BJ (cell line): ENCODE results near the gene ZNF525. TPM values are rescaled to one million over a fixed set of nuclear protein-coding genes. Genes with fewer than 3 reads are reported as not detected.
"Not testable (repeated sequence)": the region's sequence is repeated elsewhere in the genome, so short reads cannot be mapped to it uniquely, and the experiment has no call there.

Source experiments
- CTCF ChIA-PET: fragments of 350-600 bp; formaldehyde crosslinking; extraction: SDS; loops from one replicate; lab custom pipeline; 2021; ENCODE audit warnings: antibody characterized with exemption, inconsistent platforms; lab: Yijun Ruan, JAX
- POLR2A ChIA-PET: fragments of 300-600 bp; sonication (Branson Sonifier 250); formaldehyde crosslinking; extraction: SDS; loops from one replicate; lab custom pipeline; 2021; ENCODE audit warnings: antibody characterized with exemption; lab: Charles Lee
- DNase-seq: peaks from one replicate; pipeline ENCODE4 v3.0.0-alpha.2; 2011; ENCODE audit warnings: low read depth
- H3K27me3 ChIP-seq: 2 replicates; pipeline ENCODE4 v1.6.0; 2011; ENCODE audit warnings: low read length; ENCODE audit not compliant: control insufficient read depth, insufficient read depth
- H3K36me3 ChIP-seq: 2 replicates; pipeline ENCODE4 v1.5.1; 2011; ENCODE audit warnings: low read length; ENCODE audit not compliant: control insufficient read depth, insufficient read depth
- H3K4me3 ChIP-seq: 2 replicates; pipeline ENCODE4 v1.5.1; 2011; ENCODE audit warnings: low read depth, mild to moderate bottlenecking, control low read depth, low read length
- CTCF ChIP-seq: IDR thresholded peaks from 2 replicates; pipeline ENCODE4 v1.5.1; 2011; ENCODE audit warnings: low read depth, mild to moderate bottlenecking, control low read depth, inconsistent platforms, low read length, moderate library complexity; ENCODE audit not compliant: insufficient read depth
- polyA plus RNA-seq: library from polyadenylated mRNA; depleted of rRNA; stranded (reverse); fragments of >200 nt; gene quantifications from 2 replicates; pipeline ENCODE4 v1.2.3, GENCODE V29; 2011

ZNF525 gene
- polyA plus RNA-seq, 1 experiment = 1.2 TPM

DNA sequence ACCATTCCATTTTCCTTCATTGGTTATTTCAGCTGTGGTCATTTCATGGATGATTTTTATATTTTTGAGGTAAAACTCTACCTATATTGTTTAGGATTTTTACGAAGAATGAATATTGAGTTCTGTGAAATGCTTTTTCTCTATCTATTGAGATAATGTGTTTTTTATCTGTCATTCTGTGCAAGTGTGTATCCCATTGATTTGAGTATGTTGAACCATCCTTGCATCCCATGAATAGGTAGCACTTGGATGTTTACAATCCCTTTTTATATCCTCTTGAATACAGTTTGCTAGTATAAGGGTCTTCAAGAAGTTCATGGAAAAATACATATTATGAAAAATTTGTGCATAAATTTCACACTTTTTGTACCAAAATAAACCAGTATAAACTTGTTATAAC lies 9.8 kb upstream of the ZNF525 start:
- POLR2A ChIA-PET = no interaction called here
- DNase-seq = no peak
- no peak for TF ChIP-seq CTCF
- Histone ChIP-seq H3K27me3 (no peaks in the 10 kb centered on the region), H3K4me3 (no peak overlapping the region), H3K36me3 (peaks cover 6% of the 10 kb centered on the region)
- CTCF ChIA-PET = no interaction called here

DNA sequence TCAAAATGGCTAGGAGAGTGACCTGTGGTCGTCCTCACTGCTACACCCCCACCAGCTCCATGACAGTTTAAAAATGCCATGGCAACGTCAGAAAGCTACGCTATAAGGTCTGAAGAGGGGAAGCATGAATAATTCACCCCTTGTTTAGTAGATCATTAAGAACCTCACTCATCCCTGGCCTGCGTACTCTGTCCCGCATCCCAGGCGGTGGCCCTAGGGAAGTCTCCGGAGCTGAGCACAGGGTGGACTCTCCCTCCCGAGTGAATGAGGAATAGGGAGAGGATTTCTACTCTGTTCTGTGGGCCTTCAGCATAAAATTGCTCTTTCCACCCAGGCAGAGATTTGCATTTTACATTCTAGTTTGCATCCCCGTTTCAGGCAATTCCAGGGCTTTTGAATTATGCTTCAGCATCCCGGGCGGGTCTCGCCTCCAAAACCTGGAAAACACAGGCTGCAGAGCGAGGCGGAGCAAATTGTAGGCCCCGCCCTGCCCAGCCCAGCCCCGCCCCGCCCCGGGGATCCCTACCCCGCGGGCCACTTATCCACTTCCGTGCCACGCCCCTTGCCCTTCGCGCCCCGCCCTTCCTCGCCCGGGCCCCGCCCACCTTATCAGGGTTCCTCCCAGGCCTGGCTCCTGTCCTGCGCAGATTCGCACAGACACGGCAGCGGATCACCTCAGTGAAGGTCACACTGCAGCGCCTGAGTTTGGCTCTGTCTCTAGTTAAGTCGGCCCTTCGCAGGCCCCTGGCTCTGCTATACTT lies 7.5 kb upstream of the ZNF525 start:
- H3K4me3 ChIP-seq = no peak overlapping the region
- no peaks in the 10 kb centered on the region for H3K27me3 ChIP-seq
- DNase-seq = no peak
- ChIA-PET CTCF (interaction anchor here (1.2 kb wide), 2 partner anchors 162 to 163 kb away, joined by 3 to 5 read pairs; no protein-coding TSS in a partner anchor), POLR2A (no interaction called here)
- TF ChIP-seq CTCF = no peak
- no peaks in the 10 kb centered on the region for H3K36me3 ChIP-seq

GRCh38 chr19:53360056-53360455 lies 5.4 kb upstream of the ZNF525 start:
- H3K27me3 ChIP-seq, POLR2A ChIA-PET, H3K36me3 ChIP-seq, DNase-seq, CTCF ChIA-PET, H3K4me3 ChIP-seq: not testable (repeated sequence)

- Histone ChIP-seq H3K4me3 (peak overlapping the region; percentile 58), H3K27me3 (no peaks in the 10 kb centered on the region), H3K36me3 (no peaks in the 10 kb centered on the region)
- no peak for TF ChIP-seq CTCF
- DNase-seq = no peak
- ChIA-PET POLR2A (no interaction called here), CTCF (no interaction called here)
These were observed 491 bp downstream of the ZNF525 start for GRCh38 chr19:53365899-53366493.

GRCh38 chr19:53372196-53372595 lies 6.7 kb downstream of the ZNF525 start:
- Histone ChIP-seq H3K27me3 (no peaks in the 10 kb centered on the region), H3K36me3 (no peaks in the 10 kb centered on the region; the same call in 1 of the 2 replicates), H3K4me3 (no peak overlapping the region)
- DNase-seq = no peak
- ChIA-PET POLR2A (no interaction called here), CTCF (no interaction called here)
- TF ChIP-seq CTCF = no peak
